HepG2 (cell line): ENCODE data around the gene ACD. TPM values are rescaled to one million over a fixed set of nuclear protein-coding genes. Genes with fewer than 3 reads are reported as not detected.

Source experiments
- ATAC-seq: fragments of 200-7000 bp; cut with Tn5 transposase; 3 replicates; pipeline ENCODE4 v1.9.1; 2020; ENCODE audit warnings: mild to moderate bottlenecking, moderate library complexity
- BruUV-seq: library from RNA; stranded (reverse); fragments of 400-500 nt; replicated peaks from 2 replicates; lab custom pipeline; 2021; lab: Mats Ljungman, UMichigan
- CTCF ChIA-PET: fragments of 300-600 bp; formaldehyde crosslinking; extraction: SDS; loops from one replicate; lab custom pipeline; 2021; ENCODE audit warnings: low total read pairs, inconsistent platforms, low intra/inter-chr PET ratio; lab: Yijun Ruan, JAX
- POLR2A ChIA-PET: fragments of 350-600 bp; sonication (Branson Sonifier 250); formaldehyde crosslinking; loops from one replicate; lab custom pipeline; 2020; ENCODE audit warnings: antibody characterized with exemption, inconsistent platforms; lab: Yijun Ruan, JAX
- DNase-seq: peaks from one replicate; pipeline ENCODE4 v3.0.0-alpha.2; 2015; ENCODE audit warnings: low spot score
- FAIRE-seq: peaks from 3 replicates; lab custom pipeline; 2011; peaks lifted over from hg19 to GRCh38; lab: Jason Lieb, UNC
- H2AFZ ChIP-seq: one replicate; pipeline ENCODE4 v1.6.1; 2011; ENCODE audit warnings: low read length, inconsistent platforms
- H3K27ac ChIP-seq: fragments of 300-600 bp; 3 replicates; pipeline ENCODE4 v1.8.0; 2011; ENCODE audit warnings: mixed run types, mild to moderate bottlenecking, mixed read lengths, low read length, inconsistent platforms; ENCODE audit not compliant: insufficient read depth; ENCODE audit errors: extremely low read length
- H3K27me3 ChIP-seq, 2 experiments: fragments of 200-600 bp in 1 of 2; 2 replicates in 1 of 2; 3 replicates in 1 of 2; pipeline versions ENCODE4 v1.6.0 to v1.8.0; 2011; ENCODE audit warnings: low read length in 2 of 2, mild to moderate bottlenecking in 2 of 2, moderate library complexity in 2 of 2, inconsistent platforms in 1 of 2; ENCODE audit not compliant: insufficient read depth in 2 of 2, control insufficient read depth in 1 of 2
- H3K36me3 ChIP-seq, 2 experiments: fragments of 200-600 bp in 1 of 2; replicated peaks in 1 of 2; 2 replicates in 1 of 2; 3 replicates in 1 of 2; pipeline versions ENCODE4 v1.5.1 to v1.8.0; 2011; ENCODE audit warnings: low read length in 2 of 2, inconsistent platforms in 1 of 2; ENCODE audit not compliant: insufficient read depth in 2 of 2, control insufficient read depth in 1 of 2
- H3K4me1 ChIP-seq: 2 replicates; pipeline ENCODE4 v1.5.1; 2012; ENCODE audit warnings: low read length, inconsistent platforms; ENCODE audit not compliant: insufficient read depth
- H3K4me2 ChIP-seq: 2 replicates; pipeline ENCODE4 v1.6.0; 2011; ENCODE audit warnings: low read depth, low read length, inconsistent platforms
- H3K4me3 ChIP-seq, 3 experiments: fragments of 200-600 bp in 1 of 3; sonication (generic), shearing (Covaris generic) in 1 of 3; replicated peaks in 1 of 3; 2 replicates each; pipeline ENCODE4 v1.5.1; 2011 to 2016; ENCODE audit warnings: low read length in 3 of 3, inconsistent platforms in 2 of 3, low read depth in 2 of 3, mild to moderate bottlenecking in 2 of 3, control low read depth in 1 of 3, mixed read lengths in 1 of 3; ENCODE audit not compliant: insufficient read depth in 1 of 3
- H3K79me2 ChIP-seq: one replicate; pipeline ENCODE4 v1.6.1; 2011; ENCODE audit warnings: low read length, inconsistent platforms; ENCODE audit not compliant: insufficient read depth
- H3K9ac ChIP-seq: 2 replicates; pipeline ENCODE4 v1.6.0; 2011; ENCODE audit warnings: mild to moderate bottlenecking, low read depth, low read length, inconsistent platforms; ENCODE audit not compliant: insufficient read depth
- H3K9me3 ChIP-seq: 2 replicates; pipeline ENCODE4 v1.5.1; 2012; ENCODE audit warnings: mild to moderate bottlenecking, low read length
- H4K20me1 ChIP-seq: 2 replicates; pipeline ENCODE4 v1.6.0; 2011; ENCODE audit warnings: inconsistent platforms, mild to moderate bottlenecking, low read length, moderate library complexity; ENCODE audit not compliant: insufficient read depth
- PRDM15 ChIP-seq: sonication (generic); formaldehyde crosslinking; IDR thresholded peaks from 2 replicates; pipeline ENCODE4 v1.4.0; 2020; ENCODE audit warnings: missing genetic modification reagents
- RORA ChIP-seq: sonication (generic); formaldehyde crosslinking; IDR thresholded peaks from 2 replicates; pipeline ENCODE4 v1.5.0; 2020; ENCODE audit warnings: mild to moderate bottlenecking, missing genetic modification reagents, moderate library complexity
- ZFY ChIP-seq: sonication (generic); formaldehyde crosslinking; IDR thresholded peaks from 2 replicates; pipeline ENCODE4 v1.4.0; 2020; ENCODE audit warnings: missing genetic modification reagents
- ZNF839 ChIP-seq: sonication (generic); formaldehyde crosslinking; IDR thresholded peaks from 2 replicates; pipeline ENCODE4 v1.4.0; 2020; ENCODE audit warnings: missing genetic modification reagents, mild to moderate bottlenecking, borderline replicate concordance
- WGBS: methylation state at CpG from one replicate; pipeline ENCODE4 v1.1.6; 2017; ENCODE audit warnings: low lambda C conversion rate; 5-methylcytosine and 5-hydroxymethylcytosine counted together
- in situ Hi-C: cut with HindIII; loops from 2 replicates; pipeline ENCODE4 v1.10.0; 2017; ENCODE audit warnings: low pct_unique_long_range_greater_than_20kb; ENCODE audit not compliant: extremely low pct_ligation_motif_present
- intact Hi-C: fragments of 100-400 bp; cut with micrococcal nuclease; formaldehyde crosslinking; loops from one replicate; pipeline ENCODE4 v1.10.0; 2022; ENCODE audit not compliant: unreplicated experiment
- polyA plus RNA-seq, 8 experiments: library from polyadenylated mRNA; depleted of rRNA in 3 of 8; stranded (reverse) in 7 of 8; unstranded in 1 of 8; fragments of >200 nt; fragmentation: Illumina TruSeq in 4 of 8; extraction: Trizol in 4 of 8; gene quantifications; 2 replicates each; pipeline versions ENCODE4 v1.2.1 to v1.2.3, GENCODE V29; 2011 to 2016; ENCODE audit warnings: low read depth in 4 of 8, missing spikeins in 1 of 8, mixed read lengths in 1 of 8; ENCODE audit not compliant: insufficient read depth in 1 of 8
- total RNA-seq, 5 experiments: library from RNA; depleted of rRNA; stranded (reverse); fragments of >200 nt; fragmentation: Illumina TruSeq; extraction: Trizol; gene quantifications; 2 replicates each; pipeline ENCODE4 v1.2.3, GENCODE V29; 2016; ENCODE audit warnings: low read depth in 1 of 5

The ACD gene
- total and polyA plus RNA-seq, 2 of the 13 experiments (the other 11 are each of a cell fraction or from before 2014, with no cell fraction given), result 32.6 to 38.3 TPM

GRCh38 chr16:67664258-67664657 is 4.2 kb upstream of the ACD start:
- CTCF ChIA-PET, result interaction anchor here (0.9 kb wide), 1 partner anchor 143 kb away, joined by 3 read pairs; no protein-coding TSS in a partner anchor
- in situ Hi-C loops, result loop anchor here (10.0 kb wide), 1 partner anchor 271 kb away; the partner anchor contains the start of genes CTRL and PSMB10
- Histone ChIP-seq H2AFZ (no peak overlapping the region), H4K20me1 (no peaks in the 10 kb centered on the region), H3K4me3 (no peak overlapping the region), H3K27me3 (no peaks in the 10 kb centered on the region; a peak in 1 of 5 replicates), H3K4me2 (no peak overlapping the region), H3K79me2 (peaks cover 5% of the 10 kb centered on the region)
- intact Hi-C loops, result no loop called here
- BruUV-seq, result no TSS peak
- POLR2A ChIA-PET, result interaction anchor here (1.5 kb wide), 1 partner anchor 137 kb away, joined by 4 read pairs; no protein-coding TSS in a partner anchor
- TF ChIP-seq ZFY (CRISPR knock-in tag), result no peak
- peak; percentile 24; the same call in 1 of the 2 replicates for TF ChIP-seq PRDM15
- no peak for TF ChIP-seq ZNF839 (CRISPR knock-in tag)
- no peak for TF ChIP-seq RORA (CRISPR knock-in tag)
- TF ChIP-seq, all 625 proteins: peak for 1
- ATAC-seq (no peak), FAIRE-seq (no peak), DNase-seq (no peak)
- no peak overlapping the region for H3K9ac ChIP-seq
- WGBS, result 92% methylated on average over 4 of the region's 4 CpGs
- H3K4me1 ChIP-seq, result peaks cover 37% of the 10 kb centered on the region
- peaks cover 0 to 3% of the 10 kb centered on the region in 2 experiments; a peak in 1 of 5 replicates for H3K36me3 ChIP-seq
- H3K9me3 ChIP-seq, result no peaks in the 10 kb centered on the region
- no peak overlapping the region for H3K27ac ChIP-seq
